Measurements from ENCODE around the gene OR4C3.
"Not testable (repeated sequence)": the region's sequence is repeated elsewhere in the genome, so short reads cannot be mapped to it uniquely, and the experiment has no call there.

The OR4C3 gene

GRCh38 chr11:48324620-48325019 is at the start of gene OR4C3:
Gene OR4C3, plus strand, starts transcription at chr11:48324920. Its CDS starts 102 bp downstream, at chr11:48325022.
- not testable (repeated sequence) for DNase-seq (ENCODE audit: low spot score)

- DNase-seq (ENCODE audit: low spot score): no peak
Measured at GRCh38 chr11:48305923-48306322, 18.8 kb upstream of the OR4C3 start, which contains the start of gene OR4S1. Gene OR4S1, plus strand, starts transcription at chr11:48306223. Its CDS starts 0 bp downstream, at chr11:48306223.

GRCh38 chr11:48307760-48308386 is 16.8 kb upstream of the OR4C3 start:
- peak; percentile 46 for DNase-seq (ENCODE audit: low spot score)

GRCh38 chr11:48313590-48313989 is 11.1 kb upstream of the OR4C3 start:
- DNase-seq (ENCODE audit: low spot score): not testable (repeated sequence)

GRCh38 chr11:48319813-48320212 is 4.9 kb upstream of the OR4C3 start:
- not testable (repeated sequence) for DNase-seq (ENCODE audit: low spot score)

- DNase-seq (ENCODE audit: low spot score): peak; percentile 7
Measured at GRCh38 chr11:48341466-48341865, 16.7 kb downstream of the OR4C3 start.

GRCh38 chr11:48342505-48342904 is 17.8 kb downstream of the OR4C3 start:
- DNase-seq (ENCODE audit: low spot score): not testable (repeated sequence)

- not testable (repeated sequence) for DNase-seq (ENCODE audit: low spot score)
Measured at GRCh38 chr11:48346286-48346685, 21.6 kb downstream of the OR4C3 start.

- DNase-seq (ENCODE audit: low spot score): no peak
Measured at GRCh38 chr11:48354013-48354412, 29.3 kb downstream of the OR4C3 start.

- no peak for DNase-seq (ENCODE audit: low spot score)
Measured at GRCh38 chr11:48354677-48355076, 30.0 kb downstream of the OR4C3 start.

GRCh38 chr11:48361289-48361688 is 36.6 kb downstream of the OR4C3 start:
- DNase-seq (ENCODE audit: low spot score): not testable (repeated sequence)

- no peak for DNase-seq (ENCODE audit: low spot score)
Measured at GRCh38 chr11:48366365-48366764, 41.6 kb downstream of the OR4C3 start, which contains the start of gene OR4C5. Gene OR4C5, minus strand, starts transcription at chr11:48366465. Its CDS starts 0 bp downstream, at chr11:48366465.

Data from CD4-positive, alpha-beta T cell treated with Interleukin-6 at 100 ng/mL for 8 hours (primary cell).